Inflammatory macrophage treated with lipopolysaccharide for 4 hours (primary cell): ENCODE data around the gene TCFL5.

ENCODE experiments used
- DNase-seq: peaks from one replicate; pipeline ENCODE4 v3.0.0-alpha.2; 2020

TCFL5 gene

DNA sequence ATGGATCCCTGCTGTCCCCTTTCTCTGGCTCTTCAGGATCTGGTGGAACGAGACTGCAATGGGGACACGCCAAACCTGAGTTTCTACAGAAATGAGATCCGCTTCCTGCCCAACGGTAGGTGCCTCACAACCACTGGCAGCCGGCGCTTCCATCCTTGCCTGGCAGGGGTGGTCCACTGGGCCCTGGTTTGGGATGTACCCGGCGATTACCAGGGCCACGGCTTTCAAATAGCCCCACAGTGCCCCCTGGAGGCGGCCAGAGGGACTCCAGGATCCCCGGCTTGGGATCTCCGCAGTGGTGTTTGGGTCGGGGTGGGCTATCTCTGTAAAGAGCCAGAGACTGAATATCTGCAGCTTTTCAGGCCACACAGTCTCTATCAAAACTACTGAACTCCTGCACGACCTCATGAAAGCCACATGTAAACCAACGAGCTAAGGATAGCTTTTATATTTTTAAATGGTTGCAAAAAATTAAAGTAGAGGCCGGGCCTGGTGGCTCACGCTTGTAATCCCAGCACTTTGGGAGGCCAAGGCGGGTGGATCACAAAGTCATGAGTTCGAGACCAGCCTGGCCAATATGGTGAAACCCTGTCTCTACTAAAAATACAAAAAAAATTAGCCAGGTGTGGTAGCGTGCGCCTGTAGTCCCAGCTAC is 53.3 kb downstream of the TCFL5 start:
- DNase-seq, result peak; percentile 54

DNA sequence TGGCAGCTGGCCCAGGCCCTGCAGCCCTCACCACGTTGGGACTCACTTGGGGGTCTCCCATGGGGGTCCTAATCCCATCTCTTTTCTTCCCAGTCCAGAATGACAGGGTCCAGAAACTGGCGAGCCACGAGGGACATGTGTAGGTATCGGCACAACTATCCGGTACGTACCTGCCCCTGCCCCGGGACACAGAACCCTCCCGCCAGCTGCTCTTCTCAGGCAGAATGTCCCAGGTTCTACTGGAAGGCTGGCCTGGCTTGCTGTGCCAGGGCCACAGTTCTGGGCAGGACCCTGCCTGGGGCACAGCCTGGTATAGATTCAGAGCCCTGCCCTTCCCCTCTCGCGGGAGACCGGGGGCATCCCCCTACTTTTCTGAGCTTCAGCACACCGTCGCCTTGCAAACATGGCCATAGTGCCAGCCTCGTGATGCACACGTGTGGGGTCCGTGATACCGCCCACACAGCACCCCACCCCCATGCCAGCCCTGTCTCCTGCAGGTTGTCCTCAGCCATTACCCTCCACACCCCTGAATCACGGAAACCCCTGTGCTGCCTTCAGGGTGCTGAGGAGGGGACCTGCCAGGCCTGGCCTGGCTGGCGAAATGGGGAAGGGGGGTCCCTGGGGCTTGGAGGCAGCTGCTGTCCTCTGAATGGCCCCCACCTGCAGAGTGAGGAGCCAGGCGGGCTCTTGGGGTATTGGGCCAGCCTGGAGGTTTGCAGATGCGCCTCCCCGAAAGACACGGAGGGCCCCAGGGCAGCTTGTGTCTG is 54.0 kb downstream of the TCFL5 start:
- DNase-seq, result no peak

DNA sequence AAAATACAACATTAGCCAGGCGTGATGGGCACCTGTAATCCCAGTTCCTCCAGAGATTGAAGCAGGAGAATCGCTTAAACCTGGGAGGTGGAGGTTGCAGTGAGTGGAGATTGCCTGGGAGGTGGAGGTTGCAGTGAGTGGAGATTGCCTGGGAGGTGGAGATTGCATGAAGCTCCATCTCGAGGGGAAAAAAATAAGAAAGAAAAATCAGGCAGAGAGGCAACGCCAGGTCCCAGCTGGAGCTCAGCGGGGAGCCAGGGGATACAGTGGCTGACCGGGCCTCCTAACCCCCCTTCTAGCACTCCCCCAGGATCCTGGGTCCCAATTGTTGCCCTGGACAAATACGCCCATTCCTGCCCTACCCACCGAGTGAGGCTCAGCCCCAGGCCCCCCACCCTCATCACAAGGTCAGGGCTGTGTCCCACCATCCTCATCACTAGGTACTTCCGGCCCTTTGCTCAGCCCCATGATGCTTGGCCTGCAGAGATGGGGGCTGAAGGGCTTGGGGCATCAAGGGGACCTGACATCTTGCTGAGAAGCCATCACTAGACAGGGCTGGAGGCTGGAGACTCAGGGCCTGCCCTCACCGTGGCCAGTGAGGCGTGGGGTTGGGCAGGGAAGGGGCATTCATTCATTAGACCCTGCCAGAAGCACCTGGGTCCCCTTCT is 55.1 kb downstream of the TCFL5 start:
- DNase-seq, result no peak

DNA sequence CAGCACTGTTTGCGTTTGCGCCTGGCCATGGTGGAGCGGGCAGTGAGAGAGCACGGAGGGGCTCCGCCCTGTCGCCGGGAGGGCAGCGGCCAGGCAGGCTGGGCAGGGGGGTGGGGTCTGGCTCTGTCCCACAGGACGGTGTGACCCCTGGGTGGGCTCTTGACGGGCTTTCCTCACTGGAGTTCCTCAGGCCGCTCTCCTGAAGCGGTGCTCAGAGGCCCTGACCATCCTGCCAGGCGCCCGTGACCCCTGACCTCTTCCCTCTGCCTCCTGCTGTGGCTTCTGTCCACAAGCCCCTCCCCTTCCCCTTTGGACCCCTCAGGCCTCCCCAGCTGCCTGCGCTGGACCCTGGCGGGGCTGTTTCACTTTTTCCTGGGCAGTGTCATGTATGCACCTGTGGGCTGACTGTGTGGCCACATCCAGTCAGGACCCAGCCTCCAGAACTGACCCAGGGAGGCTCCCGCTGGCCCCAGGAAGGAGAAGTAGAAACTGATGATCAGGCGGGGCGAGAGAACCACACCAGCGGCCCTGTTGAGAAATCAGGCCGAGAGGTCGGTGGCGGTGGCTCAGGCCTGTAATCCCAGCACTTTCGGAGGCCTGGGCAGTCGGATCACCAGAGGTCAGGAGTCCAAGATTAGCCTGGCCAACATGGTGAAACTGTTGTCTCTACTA is 55.8 kb downstream of the TCFL5 start:
- DNase-seq, result peak; percentile 89

DNA sequence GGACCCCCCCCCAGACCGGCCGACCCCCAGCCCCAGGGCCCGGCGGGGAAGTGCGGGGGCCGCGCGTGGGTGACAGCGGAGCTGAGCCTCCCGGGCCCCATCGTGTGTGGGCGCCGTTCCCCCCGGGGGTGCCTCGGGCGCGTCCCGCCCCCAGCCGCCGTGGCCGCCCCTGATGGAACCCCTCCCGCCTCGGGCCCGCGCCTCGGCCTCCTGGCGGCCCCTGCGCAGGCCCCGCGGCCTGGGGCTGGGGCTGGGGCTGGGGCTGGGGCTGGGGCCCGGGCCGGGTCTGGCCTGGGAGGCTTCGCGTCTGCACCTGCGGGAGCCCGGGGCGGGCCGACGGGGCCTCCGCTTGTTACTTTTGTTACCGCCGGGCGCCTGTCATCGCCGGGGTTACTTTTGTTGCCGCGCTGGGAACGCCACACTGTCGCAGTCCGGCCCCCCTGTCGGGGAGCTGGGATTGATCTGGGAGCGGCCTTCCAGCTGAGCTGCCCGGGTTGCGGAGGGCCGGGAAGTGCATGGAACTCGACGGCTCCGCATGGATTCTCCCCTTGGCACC is 56.4 kb downstream of the TCFL5 start:
- no peak for DNase-seq

DNA sequence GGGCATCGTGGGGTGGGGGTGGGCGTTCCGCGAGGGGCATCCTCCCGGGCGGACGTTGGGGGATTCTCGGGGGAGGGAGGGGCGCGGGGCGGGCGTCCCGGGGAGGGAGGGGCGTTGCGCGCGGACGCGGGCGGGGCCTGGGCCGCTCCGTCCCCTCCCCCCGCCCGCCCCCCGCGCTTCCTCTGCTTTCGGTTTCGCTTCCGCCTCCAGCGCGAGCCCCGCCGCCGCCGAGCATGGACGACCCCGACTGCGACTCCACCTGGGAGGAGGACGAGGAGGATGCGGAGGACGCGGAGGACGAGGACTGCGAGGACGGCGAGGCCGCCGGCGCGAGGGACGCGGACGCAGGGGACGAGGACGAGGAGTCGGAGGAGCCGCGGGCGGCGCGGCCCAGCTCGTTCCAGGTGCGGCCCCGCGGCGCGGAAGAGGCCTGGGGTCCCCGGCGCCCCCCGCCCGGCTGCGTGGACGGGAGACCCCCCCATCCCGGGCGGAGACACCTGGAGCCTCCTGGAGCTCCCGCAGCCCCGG is 56.9 kb downstream of the TCFL5 start, which contains the start of gene OGFR:
Gene OGFR (plus strand): TSS at position 209 of the 528 bp plus-strand sequence. CDS start 25 bp downstream, at position 234.
- DNase-seq, result peak; percentile 63

DNA sequence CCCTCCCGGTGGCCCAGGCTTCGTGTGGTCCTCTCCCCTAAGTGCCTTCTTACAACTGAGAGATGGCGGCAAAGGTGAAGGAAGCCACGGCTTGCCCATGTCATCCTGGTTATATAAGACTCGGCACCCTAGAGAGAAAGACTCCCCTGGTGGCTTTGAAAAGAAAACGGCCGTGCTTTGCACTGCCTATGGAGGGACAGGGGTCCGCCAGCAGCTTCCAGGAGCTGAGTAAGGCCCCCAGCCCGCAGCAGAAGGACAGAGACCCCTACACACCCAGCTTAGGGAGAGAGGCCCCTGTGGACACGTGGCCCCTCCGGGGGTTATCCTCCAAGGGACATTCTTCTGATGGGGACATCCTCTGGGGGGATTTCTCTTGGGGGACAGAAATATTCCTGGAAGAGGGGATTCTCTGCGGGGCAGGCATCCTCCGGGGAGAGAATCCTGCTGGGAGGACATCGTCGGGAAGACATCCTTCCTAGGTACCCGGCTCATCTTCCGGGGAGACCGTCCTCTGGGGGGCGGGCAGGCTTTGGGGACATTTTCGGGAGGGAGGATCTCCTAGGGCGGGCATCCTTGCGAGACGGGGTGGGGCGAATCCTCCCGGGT is 57.5 kb downstream of the TCFL5 start:
- DNase-seq, result no peak

DNA sequence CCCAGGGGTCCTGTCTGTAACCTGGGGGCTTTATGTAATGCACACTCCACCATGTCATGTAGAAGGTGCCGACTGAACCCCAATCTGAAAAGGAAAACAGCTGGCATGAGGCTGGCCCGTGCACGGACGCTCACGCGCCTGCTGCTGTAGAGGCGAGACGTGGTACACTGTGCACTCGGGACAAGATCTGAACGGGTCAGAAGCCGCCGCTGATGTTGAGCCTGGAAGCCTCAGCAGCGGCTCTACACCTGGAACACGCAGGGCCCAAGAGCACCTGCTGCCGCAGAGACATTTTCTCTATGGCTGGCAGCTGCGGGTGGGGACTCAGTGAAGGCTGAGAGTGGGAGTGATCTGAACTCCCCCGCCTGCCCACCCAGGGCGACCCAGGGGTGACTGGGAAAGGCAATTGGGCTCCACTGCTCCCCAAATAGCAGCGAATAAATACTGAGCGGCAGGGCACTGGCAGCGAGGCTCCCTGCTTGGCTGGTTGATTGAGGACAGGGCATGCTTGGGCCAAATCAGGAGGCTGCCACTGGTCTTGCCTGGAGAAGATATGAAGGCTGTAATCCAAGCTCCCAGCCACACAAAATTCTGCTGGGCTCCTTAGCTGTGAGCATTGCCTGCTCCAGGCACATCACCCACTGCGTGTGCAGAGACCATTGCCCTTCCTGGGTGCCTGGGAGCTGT is 59.5 kb downstream of the TCFL5 start:
- no peak for DNase-seq

DNA sequence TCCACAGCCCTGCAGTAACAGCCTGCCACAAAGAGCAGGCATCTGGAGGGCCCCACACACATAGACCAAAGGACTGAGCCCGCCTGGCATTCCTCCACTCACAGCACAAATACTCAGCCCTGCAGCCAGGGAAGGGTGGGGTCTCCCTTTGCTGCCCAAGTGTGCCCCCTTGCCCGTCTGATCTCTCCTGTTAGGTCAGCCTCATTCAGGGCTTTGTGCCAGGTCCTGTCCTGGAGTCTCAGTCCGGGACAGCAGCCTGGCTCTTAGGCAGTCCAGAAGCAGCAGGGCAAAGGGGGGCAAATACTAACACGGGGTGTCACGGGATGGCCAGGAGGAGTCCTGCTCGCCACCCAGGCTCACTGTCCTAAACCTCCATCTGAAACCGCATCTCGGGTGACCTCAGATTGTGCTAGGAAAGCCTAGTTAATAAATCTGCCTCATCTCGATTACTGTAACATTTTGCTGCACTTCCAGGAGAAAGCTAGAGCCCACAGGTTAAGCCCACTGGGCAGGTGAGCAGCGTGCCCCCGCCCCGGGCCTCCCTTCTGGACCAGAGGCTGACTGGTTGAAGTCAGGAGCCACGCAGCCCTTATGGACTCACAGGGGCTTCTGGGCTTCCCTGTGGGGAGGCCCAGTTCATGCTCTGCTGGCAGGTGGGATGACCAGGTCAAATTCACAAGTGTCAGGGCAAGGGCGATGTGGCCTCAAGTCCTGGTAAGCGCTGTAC is 60.2 kb downstream of the TCFL5 start:
- no peak for DNase-seq

DNA sequence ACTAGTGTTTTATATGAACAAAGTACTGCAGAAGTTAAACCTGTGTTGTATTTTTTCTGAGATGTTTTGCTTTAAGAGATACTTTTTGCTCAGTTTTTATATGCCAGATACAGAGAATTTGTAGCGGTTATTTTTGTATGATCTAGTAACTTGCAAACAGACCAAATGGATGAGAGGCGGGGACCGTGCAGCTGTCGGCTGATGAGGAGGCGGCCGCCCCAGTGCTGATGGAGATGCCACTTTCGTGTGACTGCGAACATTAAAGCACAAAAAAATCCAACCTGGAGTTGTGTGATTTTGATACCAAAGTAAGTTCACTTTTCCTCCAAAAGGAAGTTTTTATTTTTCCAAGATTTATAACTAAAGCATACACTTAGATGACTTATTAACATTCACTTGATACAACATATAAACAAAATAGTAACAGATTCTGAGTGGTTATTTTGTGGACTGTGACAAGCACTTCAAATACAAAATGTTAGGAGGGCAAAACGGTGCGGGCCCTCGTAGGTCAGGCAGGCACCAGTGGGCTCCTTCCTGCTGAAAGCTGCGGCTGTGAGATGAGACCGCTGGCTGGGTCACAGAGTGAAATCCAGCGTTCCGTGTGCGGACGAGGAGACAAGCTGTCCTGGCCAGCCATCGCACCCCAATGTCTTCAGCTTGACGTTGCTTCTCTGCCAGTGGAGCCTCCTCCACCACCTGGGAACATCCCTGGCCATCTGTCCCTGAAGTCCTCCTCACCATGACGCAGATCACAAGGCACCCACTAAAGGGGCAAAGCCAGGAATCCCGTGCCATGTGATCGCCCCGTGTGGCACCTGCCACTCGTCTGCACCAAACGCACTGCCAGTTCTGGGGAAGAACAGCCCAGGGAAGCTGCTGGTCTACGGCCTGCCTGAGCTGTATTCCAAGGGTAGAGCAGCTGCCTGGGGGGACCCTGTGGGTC is 61.0 kb downstream of the TCFL5 start:
- no peak for DNase-seq

DNA sequence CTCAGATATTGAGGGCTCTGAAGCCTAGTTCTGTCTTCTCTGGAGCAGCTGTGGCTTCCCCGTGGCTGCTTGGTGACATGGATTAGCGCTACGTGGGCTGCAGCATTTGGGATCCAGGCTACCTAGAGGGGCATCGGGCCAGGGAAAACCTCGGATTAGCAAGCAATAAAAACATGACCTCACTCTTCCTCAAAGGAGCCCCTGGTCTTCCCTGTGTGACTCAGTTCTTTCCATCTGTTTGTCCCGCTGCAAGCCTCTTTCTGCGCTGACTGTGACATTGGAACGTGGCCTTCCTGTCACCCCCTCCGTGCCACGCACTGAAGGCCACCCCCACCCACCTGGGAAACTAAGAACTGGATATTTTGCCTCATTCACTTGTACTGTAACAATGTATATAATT is 61.7 kb downstream of the TCFL5 start:
- DNase-seq, result no peak

DNA sequence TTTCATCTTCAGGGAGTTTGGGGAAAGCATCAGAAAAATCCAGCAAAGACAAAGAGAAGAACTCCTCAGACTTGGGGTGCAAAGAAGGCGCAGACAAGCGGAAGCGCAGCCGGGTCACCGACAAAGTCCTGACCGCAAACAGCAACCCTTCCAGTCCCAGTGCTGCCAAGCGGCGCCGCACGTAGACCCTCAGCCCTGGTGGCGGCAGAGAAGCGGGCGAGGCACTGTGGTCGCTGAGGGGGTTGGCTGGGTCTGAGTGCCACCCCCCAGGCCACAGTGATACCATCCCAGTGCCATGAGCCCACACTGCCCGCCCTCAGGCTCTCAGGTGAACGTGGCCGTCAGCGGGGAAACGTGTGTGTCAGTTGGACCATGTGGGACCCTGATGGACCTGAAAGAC is 62.2 kb downstream of the TCFL5 start:
- no peak for DNase-seq

DNA sequence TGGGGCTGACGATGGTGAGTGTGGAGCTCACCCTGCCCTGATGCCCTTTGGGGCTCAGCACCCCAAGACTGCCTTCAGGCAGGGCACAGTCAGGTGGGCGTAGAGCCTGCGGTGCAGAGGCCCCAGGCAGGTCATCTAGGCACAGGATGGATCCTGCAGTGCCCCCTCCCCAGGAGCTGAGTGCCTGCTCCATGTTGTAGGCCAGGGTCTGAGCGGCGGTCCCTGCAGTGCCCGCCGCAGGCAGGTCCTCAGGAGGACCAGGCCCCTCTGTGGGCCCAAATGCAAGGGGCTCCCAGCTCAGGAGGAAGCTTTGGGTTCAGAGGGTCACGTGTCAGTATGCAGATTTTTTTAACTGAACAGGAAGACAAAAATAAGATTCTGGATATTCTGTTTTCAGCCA is 62.6 kb downstream of the TCFL5 start:
- DNase-seq, result no peak

DNA sequence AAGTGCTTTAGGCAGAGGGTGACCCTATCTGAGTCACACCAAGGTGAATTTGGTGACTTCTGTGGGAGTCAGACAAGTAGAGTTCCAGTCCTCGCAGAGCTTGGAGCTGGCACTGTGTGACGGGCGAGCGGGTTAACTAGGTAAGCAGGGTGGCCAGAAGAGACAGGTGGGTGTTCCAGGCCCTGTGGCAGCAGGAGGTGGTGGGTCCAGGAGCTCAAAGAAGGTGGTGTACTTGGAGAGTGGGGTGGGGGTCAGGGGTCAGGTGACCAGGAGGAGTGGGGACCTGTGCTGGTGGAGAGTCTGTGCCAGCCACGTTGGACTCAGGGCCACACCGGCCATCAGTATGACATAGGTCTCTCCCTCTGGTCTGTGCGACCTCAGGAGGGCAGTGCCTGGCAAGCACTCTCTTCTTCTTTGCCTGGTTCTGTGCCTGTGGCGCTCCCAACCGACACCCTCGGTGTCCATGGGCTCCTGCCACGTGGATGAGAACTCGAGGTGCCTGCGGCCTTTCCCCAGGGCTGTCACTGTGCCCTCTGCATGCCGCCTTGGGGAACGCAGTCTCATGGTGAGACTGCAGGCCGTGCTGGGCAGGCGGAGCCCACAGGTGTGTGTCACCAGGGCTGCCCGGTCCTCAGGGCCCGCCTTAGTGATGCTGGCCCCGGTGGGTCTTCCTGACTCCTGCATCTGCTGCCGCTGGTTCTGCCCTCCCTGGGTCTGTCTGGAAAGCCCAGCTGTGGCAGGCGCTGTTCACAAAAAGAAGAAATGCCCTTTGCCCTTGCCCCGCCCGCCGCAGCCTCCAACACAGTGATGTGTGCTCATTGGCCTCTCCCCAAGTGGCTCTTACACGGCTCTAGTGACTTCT is 63.7 kb downstream of the TCFL5 start:
- peak; percentile 40 for DNase-seq

DNA sequence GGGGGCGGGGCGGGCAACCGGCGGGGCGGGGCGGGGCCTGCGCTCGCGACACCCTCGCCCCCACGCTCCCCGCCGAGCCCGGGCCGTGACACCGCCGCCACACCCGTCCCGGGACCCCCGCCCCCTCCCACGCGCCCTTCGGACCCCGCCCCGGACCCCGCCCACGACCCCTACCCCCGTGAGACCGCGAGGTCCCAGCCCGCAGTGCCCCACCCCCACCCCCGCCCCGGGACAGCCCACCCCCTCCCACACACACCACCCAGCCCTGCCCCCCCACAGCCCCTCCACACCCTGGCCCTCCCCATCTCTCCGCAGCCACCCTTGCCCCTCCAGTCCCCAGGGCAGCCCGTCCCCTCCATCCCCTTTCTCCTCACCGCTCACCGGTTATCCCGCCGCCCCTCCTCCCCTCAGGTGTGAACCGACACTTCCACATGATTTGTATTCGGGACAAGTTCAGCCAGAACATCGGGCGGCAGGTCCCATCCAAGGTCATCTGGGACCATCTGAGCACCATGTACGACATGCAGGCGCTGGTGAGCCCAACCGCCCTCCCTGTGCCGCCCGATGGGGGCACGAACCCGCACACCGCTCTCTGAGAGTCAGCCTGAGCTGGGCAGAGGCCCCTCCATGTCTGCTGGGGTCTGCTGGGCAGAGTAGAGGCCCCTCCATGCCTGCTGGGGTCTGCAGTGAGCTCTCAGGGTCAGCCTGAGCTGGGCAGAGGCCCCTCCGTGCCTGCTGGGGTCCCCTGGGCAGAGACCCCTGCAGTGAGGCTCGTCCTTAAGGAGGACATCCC is 64.7 kb downstream of the TCFL5 start:
- no peak for DNase-seq

DNA sequence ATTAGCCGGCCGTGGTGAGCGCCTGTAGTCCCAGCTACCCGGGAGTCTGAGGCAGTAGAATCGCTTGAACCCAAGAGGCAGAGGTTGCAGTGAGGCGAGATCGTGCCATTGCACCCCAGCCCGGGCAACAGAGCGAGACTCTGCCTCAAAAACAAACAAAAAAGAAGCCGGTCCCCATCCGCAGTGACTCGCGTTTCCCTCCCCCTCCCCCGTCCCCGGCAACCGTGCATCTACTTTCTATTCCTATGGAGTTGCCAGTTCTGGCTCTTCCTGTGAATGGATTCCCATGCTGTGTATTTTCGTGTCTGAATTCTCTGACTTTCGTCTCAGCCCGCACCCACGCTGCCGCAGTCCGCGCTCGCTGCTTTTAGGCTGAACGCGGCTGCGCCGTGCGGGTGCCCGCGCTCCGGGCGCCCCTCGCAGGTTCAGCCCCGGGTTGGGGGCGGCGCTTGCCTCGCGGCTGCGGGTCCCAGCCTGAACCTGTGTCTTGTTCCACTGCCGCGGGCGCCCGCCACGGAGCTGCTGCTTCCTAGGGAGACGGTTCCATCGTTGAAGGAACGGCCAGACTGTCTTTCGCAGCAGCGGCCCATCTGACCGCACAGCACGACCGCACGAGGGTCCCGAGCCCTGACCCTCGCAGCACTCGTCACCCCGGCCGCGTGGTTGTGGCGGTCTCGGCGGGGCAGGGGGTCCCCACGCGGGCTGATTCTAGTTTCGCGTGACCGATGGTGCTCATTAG is 66.4 kb downstream of the TCFL5 start:
- peak; percentile 61 for DNase-seq
